GM11168 (cell line): Measurements from ENCODE around the gene C19orf85.
"Not testable (repeated sequence)": the region's sequence is repeated elsewhere in the genome, so short reads cannot be mapped to it uniquely, and the experiment has no call there.

Source experiments
- in situ Hi-C: fragments of 300-500 bp; cut with MboI; formaldehyde crosslinking; loops from one replicate; pipeline ENCODE4 v1.12.0; 2022; ENCODE audit warnings: low sequenced_read_pairs; ENCODE audit not compliant: unreplicated experiment

Gene C19orf85

GRCh38 chr19:55461259-55461973 lies 3.1 kb downstream of the C19orf85 start, which contains the start of gene ISOC2:
Gene ISOC2, minus strand, starts transcription at chr19:55461642. Its CDS starts 5,156 bp downstream, at chr19:55456486.
- in situ Hi-C loops: no loop called here

- in situ Hi-C loops: no loop called here
Observed at GRCh38 chr19:55460670-55461258, 3.8 kb downstream of the C19orf85 start.

- in situ Hi-C loops: no loop called here
Observed at GRCh38 chr19:55459950-55460657, 4.4 kb downstream of the C19orf85 start.

GRCh38 chr19:55459551-55459949 lies 5.0 kb downstream of the C19orf85 start:
- in situ Hi-C loops: no loop called here

- in situ Hi-C loops: no loop called here
Observed at GRCh38 chr19:55457683-55458457, 6.7 kb downstream of the C19orf85 start.

GRCh38 chr19:55456347-55456746 lies 8.2 kb downstream of the C19orf85 start:
- in situ Hi-C loops: no loop called here

- in situ Hi-C loops: no loop called here
Observed at GRCh38 chr19:55455576-55456235, 8.8 kb downstream of the C19orf85 start.

- in situ Hi-C loops: no loop called here
Observed at GRCh38 chr19:55454787-55455243, 9.7 kb downstream of the C19orf85 start.

- in situ Hi-C loops: no loop called here
Observed at GRCh38 chr19:55453511-55454260, 10.9 kb downstream of the C19orf85 start.

GRCh38 chr19:55452749-55453346 lies 11.7 kb downstream of the C19orf85 start:
- in situ Hi-C loops: no loop called here

- in situ Hi-C loops: no loop called here
Observed at GRCh38 chr19:55451965-55452748, 12.4 kb downstream of the C19orf85 start.

GRCh38 chr19:55451163-55451964 lies 13.2 kb downstream of the C19orf85 start:
- in situ Hi-C loops: no loop called here

- in situ Hi-C loops: no loop called here
Observed at GRCh38 chr19:55449469-55449868, 15.1 kb downstream of the C19orf85 start.

- in situ Hi-C loops: not testable (repeated sequence)
Observed at GRCh38 chr19:55448175-55448490, 16.4 kb downstream of the C19orf85 start.

- in situ Hi-C loops: no loop called here
Observed at GRCh38 chr19:55447421-55448174, 17.0 kb downstream of the C19orf85 start.

GRCh38 chr19:55446060-55446459 lies 18.5 kb downstream of the C19orf85 start:
- in situ Hi-C loops: no loop called here

- in situ Hi-C loops: no loop called here
Observed at GRCh38 chr19:55444646-55445045, 19.9 kb downstream of the C19orf85 start.
